Esophagus squamous epithelium (tissue), 4 donors: ENCODE measurements around the gene MYLK2.

ENCODE experiments used
- CTCF ChIP-seq, 6 experiments: fragments of 450-650 bp in 4 of 6; fragments of 200-600 bp in 2 of 6; sonication (generic) in 2 of 6; IDR thresholded peaks; one replicate each; pipeline ENCODE4 v1.5.1; 2016 to 2019; ENCODE audit warnings: antibody characterized with exemption in 6 of 6, mild to moderate bottlenecking in 4 of 6, moderate library complexity in 4 of 6
- POLR2A ChIP-seq, 4 donors: fragments of 450-650 bp; IDR thresholded peaks; one replicate each; pipeline ENCODE4 v1.6.1; 2017; ENCODE audit warnings: antibody characterized with exemption in 4 of 4, mild to moderate bottlenecking in 4 of 4, moderate library complexity in 3 of 4

GRCh38 chr20:31824554-31825313 lies 5.6 kb downstream of the MYLK2 start:
- TF ChIP-seq POLR2A (IDR thresholded peaks at IDR 0.05), result no peak
- TF ChIP-seq CTCF (IDR thresholded peaks at IDR 0.05), result no peak
